ENCODE measurements around the gene SPESP1. TPM values are rescaled to one million over a fixed set of nuclear protein-coding genes. Genes with fewer than 3 reads are reported as not detected.

The SPESP1 gene
- total RNA-seq, 1 experiment from 2014 or later = not detected

- TF ChIP-seq TCF7L2 (IDR thresholded peaks at IDR 0.05; ENCODE audit: low read depth, low read length) (no peak), CTCF (IDR thresholded peaks at IDR 0.05) (no peak), SIN3A (IDR thresholded peaks at IDR 0.05; ENCODE audit: borderline replicate concordance, insufficient read depth, low read depth, low read length) (no peak), POLR2AphosphoS5 (IDR thresholded peaks at IDR 0.05; ENCODE audit: low read depth, low read length) (no peak), REST (IDR thresholded peaks at IDR 0.05; ENCODE audit: insufficient read depth in 1 of 2, low read depth in 2 of 2, low read length in 1 of 2) (no peak)
- Histone ChIP-seq H3K36me3 (ENCODE audit: control insufficient read depth, insufficient read depth, low read length) (no peaks in the 10 kb centered on the region), H3K4me1 (ENCODE audit: control insufficient read depth, insufficient read depth, low read length) (no peaks in the 10 kb centered on the region), H3K27me3 (ENCODE audit: control insufficient read depth, insufficient read depth, low read length) (peaks cover 3% of the 10 kb centered on the region; the same call in 1 of the 2 replicates), H3K27ac (ENCODE audit: low read length) (no peak overlapping the region), H3K9me3 (ENCODE audit: control insufficient read depth, insufficient read depth, low read depth, low read length) (peaks cover 6% of the 10 kb centered on the region; the same call in 1 of the 2 replicates), H3K4me3 (ENCODE audit: low read depth in 2 of 2, low read length in 2 of 2) (no peak overlapping the region)
- ChIA-PET POLR2A (no interaction called here), CTCF (interaction anchor here (0.8 kb wide), 1 partner anchor 42 kb away, joined by 3 read pairs; no protein-coding TSS in a partner anchor)
- no peak for DNase-seq (ENCODE audit: low read depth, low spot score)
- in situ Hi-C loops (cut with HindIII; ENCODE audit: low pct_unique_long_range_greater_than_20kb, low sequenced_read_pairs) = no loop called here
- no peak for ATAC-seq
- BruUV-seq (replicated peaks) = no TSS peak
- intact Hi-C loops (cut with micrococcal nuclease; ENCODE audit: unreplicated experiment) = no loop called here
Measured at GRCh38 chr15:68980786-68981185, 50.5 kb downstream of the SPESP1 start.

DNA sequence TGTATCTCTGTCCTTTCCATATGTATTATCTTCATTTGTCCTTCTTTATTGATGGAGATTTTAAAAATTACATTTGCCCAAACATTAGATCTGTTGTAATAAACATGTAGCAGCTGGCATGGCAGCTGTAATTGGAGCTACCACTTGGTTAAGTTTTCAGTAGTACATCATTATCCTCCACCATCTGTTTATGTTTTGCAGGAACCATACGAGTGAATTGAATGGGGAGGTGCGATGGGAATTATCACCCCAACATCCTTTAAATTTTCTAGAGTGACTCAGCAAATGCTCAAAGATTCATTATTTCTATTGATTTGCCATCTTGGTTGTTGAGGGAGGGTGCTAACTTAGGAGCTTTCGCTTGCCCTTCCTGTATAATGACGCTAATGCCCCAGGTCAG lies 51.6 kb downstream of the SPESP1 start:
- peaks cover 3% of the 10 kb centered on the region for H3K27me3 ChIP-seq (ENCODE audit: control insufficient read depth, insufficient read depth, low read length)
- ATAC-seq (no peak), DNase-seq (ENCODE audit: low read depth, low spot score) (no peak)
- intact Hi-C loops (cut with micrococcal nuclease; ENCODE audit: unreplicated experiment) = no loop called here
- H3K27ac ChIP-seq (ENCODE audit: low read length) = no peak overlapping the region
- H3K36me3 ChIP-seq (ENCODE audit: control insufficient read depth, insufficient read depth, low read length) = no peaks in the 10 kb centered on the region
- no peaks in the 10 kb centered on the region for H3K4me1 ChIP-seq (ENCODE audit: control insufficient read depth, insufficient read depth, low read length)
- ChIA-PET CTCF (interaction anchor here (0.7 kb wide), 1 partner anchor 26 kb away, joined by 6 read pairs; no protein-coding TSS in a partner anchor), POLR2A (no interaction called here)
- no peak for TF ChIP-seq TCF7L2 (IDR thresholded peaks at IDR 0.05; ENCODE audit: low read depth, low read length)
- peaks cover 2% of the 10 kb centered on the region; the same call in 1 of the 2 replicates for H3K9me3 ChIP-seq (ENCODE audit: control insufficient read depth, insufficient read depth, low read depth, low read length)
- no peak overlapping the region for H3K4me3 ChIP-seq (ENCODE audit: low read depth in 2 of 2, low read length in 2 of 2)
- in situ Hi-C loops (cut with HindIII; ENCODE audit: low pct_unique_long_range_greater_than_20kb, low sequenced_read_pairs) = no loop called here
- no TSS peak for BruUV-seq (replicated peaks)

DNA sequence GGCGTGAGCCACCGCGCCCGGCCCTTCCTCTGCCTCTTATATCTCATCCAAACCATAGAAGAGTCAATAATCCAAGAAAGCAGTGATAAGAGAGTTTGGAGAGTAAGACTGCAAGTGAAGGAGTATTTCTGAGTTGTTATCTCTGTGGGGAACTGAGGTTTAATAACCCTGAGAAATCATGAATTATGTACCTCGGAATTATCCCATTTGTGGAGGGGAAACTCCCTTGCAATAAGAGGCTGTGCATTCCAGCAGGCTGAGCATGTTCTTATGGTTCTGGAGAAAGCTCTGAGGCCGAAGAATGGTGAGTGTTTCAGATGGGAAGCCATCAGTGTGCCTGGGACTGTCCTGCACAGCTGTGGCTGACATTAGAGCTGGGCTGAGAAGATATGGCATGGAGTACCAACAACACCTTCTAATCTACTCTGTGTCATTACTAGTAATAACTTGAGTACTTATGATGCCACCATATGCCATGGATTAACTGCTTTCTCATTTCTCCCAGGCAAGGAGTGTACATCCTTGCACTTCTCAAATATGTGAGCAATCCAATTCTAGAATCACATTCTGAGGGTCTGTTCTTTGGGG lies 52.7 kb downstream of the SPESP1 start:
- POLR2A ChIA-PET = no interaction called here
- Histone ChIP-seq H3K9me3 (ENCODE audit: control insufficient read depth, insufficient read depth, low read depth, low read length) (no peaks in the 10 kb centered on the region), H3K36me3 (ENCODE audit: control insufficient read depth, insufficient read depth, low read length) (no peaks in the 10 kb centered on the region), H3K4me1 (ENCODE audit: control insufficient read depth, insufficient read depth, low read length) (no peaks in the 10 kb centered on the region), H3K27ac (ENCODE audit: low read length) (no peak overlapping the region), H3K4me3 (ENCODE audit: low read depth in 2 of 2, low read length in 2 of 2) (no peak overlapping the region), H3K27me3 (ENCODE audit: control insufficient read depth, insufficient read depth, low read length) (peaks cover 3% of the 10 kb centered on the region)
- in situ Hi-C loops (cut with HindIII; ENCODE audit: low pct_unique_long_range_greater_than_20kb, low sequenced_read_pairs) (no loop called here), intact Hi-C loops (cut with micrococcal nuclease; ENCODE audit: unreplicated experiment) (no loop called here)
- BruUV-seq (replicated peaks) = no TSS peak
- no peak for ATAC-seq
- CTCF ChIA-PET = no interaction called here
- DNase-seq (ENCODE audit: low read depth, low spot score) = no peak
- no peak for TF ChIP-seq SIN3A (IDR thresholded peaks at IDR 0.05; ENCODE audit: borderline replicate concordance, insufficient read depth, low read depth, low read length)
- no peak for TF ChIP-seq CTCF (IDR thresholded peaks at IDR 0.05)
- no peak for TF ChIP-seq POLR2AphosphoS5 (IDR thresholded peaks at IDR 0.05; ENCODE audit: low read depth, low read length)
- TF ChIP-seq TCF7L2 (IDR thresholded peaks at IDR 0.05; ENCODE audit: low read depth, low read length) = no peak
- no peak for TF ChIP-seq REST (IDR thresholded peaks at IDR 0.05; ENCODE audit: insufficient read depth in 1 of 2, low read depth in 2 of 2, low read length in 1 of 2)
